Uterus (tissue), 4 donors: Measurements from ENCODE around the gene CCL27. TPM values are rescaled to one million over a fixed set of nuclear protein-coding genes. Genes with fewer than 3 reads are reported as not detected.

Source experiments
- DNase-seq, 2 donors: peaks; one replicate each; pipeline ENCODE4 v3.0.0-alpha.2; 2019 to 2020
- H3K27ac ChIP-seq, 2 donors: fragments of 200-600 bp; sonication (generic); 1 replicate in 1 of 2; 2 replicates in 1 of 2; pipeline ENCODE4 v1.5.1; 2016 to 2018
- H3K27me3 ChIP-seq, 2 donors: fragments of 200-600 bp; sonication (generic); one replicate each; pipeline ENCODE4 v1.5.1; 2018 to 2019; ENCODE audit warnings: control low read depth in 1 of 2
- H3K36me3 ChIP-seq, 2 donors: fragments of 200-600 bp; sonication (generic); one replicate each; pipeline ENCODE4 v1.5.1; 2019; ENCODE audit warnings: control low read depth in 1 of 2
- H3K4me1 ChIP-seq, 2 donors: fragments of 200-600 bp; sonication (generic); one replicate each; pipeline ENCODE4 v1.5.1; 2018 to 2019; ENCODE audit warnings: control low read depth in 1 of 2
- H3K4me3 ChIP-seq, 2 donors: fragments of 200-600 bp; sonication (generic); 1 replicate in 1 of 2; 2 replicates in 1 of 2; pipeline ENCODE4 v1.5.1; 2018 to 2019; ENCODE audit warnings: mild to moderate bottlenecking in 1 of 2
- H3K9me3 ChIP-seq, 2 donors: fragments of 200-600 bp; sonication (generic); one replicate each; pipeline ENCODE4 v1.5.1; 2019; ENCODE audit warnings: control low read depth in 1 of 2
- POLR2A ChIP-seq, 2 donors: fragments of 450-650 bp; IDR thresholded peaks; one replicate each; pipeline ENCODE4 v1.6.1; 2016; ENCODE audit warnings: antibody characterized with exemption in 2 of 2, mild to moderate bottlenecking in 1 of 2, moderate library complexity in 1 of 2
- intact Hi-C: fragments of 100-400 bp; cut with DNase I; formaldehyde crosslinking; loops from one replicate; pipeline ENCODE4 v1.15.1; 2023; ENCODE audit warnings: low total_unique reads
- small RNA-seq: library from RNA; depleted of rRNA; stranded (forward); fragments of <200 nt; gene quantifications from one replicate; pipeline ENCODE3, GENCODE V24; 2016
- total RNA-seq, 4 donors: library from RNA; depleted of rRNA in 3 of 4; stranded (reverse); fragments of >200 nt in 3 of 4; gene quantifications; one replicate each; pipeline versions ENCODE4 v1.1.0 to v1.2.4, GENCODE V29; 2014 to 2023
- TF ChIP-seq, protein P1 (sequence below), 4 experiments: fragments of 200-600 bp in 2 of 4; fragments of 450-650 bp in 2 of 4; sonication (generic) in 2 of 4; IDR thresholded peaks; one replicate each; pipeline ENCODE4 v1.5.1; 2016 to 2019; ENCODE audit warnings: antibody characterized with exemption in 4 of 4, mild to moderate bottlenecking in 2 of 4, moderate library complexity in 1 of 4
- donor health status: DM: yes; HTN: yes; CAD: no.

Gene CCL27
- total RNA-seq, 4 donors from 2014 or later: not detected

DNA sequence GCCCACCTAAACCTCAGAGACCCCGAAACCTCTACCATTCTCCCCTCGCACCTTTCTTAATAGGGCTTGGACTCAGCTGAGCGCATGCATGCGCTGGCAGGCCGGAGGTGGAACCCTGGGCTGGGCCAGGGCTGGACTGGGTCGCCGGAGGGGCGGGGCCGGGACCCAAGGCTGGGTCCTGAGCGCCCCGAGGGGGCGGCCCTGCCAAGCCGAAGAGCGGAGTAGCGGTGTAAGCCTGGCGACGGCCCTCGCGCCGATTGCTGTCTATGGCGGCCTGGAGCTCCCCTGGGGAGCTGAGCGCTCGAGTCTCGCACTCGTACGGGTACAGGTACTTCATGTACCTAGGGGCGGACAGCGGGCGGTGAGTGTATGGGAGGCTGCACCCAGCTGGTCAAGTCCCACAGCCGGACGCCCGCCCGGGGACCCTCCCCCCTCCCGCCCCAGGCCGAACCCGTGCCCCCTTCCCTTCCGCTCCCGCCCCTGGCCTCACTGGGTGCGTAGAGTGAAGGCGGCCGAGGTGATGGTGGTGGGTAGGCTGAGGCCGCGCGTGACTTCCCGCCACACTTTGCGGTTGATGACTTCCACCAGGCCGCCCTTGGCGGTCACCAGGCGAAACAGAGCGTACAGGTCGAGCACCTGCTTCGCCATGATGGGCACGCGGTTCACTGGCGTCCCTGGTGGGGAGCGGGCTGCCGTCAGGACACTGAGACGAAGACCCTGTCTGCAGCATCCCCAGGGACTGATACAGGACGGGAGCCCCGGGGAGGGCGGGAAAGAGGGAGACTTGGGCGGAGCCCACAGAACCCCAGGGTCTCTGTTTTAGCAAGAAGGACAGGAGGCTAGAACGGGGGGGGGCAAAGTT is 38.9 kb downstream of the CCL27 start:
- H3K4me3 ChIP-seq: no peak overlapping the region
- no peak overlapping the region for H3K27ac ChIP-seq
- no peak for DNase-seq
- intact Hi-C loops: no loop called here
- H3K4me1 ChIP-seq: peaks cover 4 to 5% of the 10 kb centered on the region in 2 donors
- peaks cover 46 to 63% of the 10 kb centered on the region in 2 donors for H3K27me3 ChIP-seq
- no peak for TF ChIP-seq POLR2A (IDR thresholded peaks at IDR 0.05)
- TF ChIP-seq, protein P1, sequence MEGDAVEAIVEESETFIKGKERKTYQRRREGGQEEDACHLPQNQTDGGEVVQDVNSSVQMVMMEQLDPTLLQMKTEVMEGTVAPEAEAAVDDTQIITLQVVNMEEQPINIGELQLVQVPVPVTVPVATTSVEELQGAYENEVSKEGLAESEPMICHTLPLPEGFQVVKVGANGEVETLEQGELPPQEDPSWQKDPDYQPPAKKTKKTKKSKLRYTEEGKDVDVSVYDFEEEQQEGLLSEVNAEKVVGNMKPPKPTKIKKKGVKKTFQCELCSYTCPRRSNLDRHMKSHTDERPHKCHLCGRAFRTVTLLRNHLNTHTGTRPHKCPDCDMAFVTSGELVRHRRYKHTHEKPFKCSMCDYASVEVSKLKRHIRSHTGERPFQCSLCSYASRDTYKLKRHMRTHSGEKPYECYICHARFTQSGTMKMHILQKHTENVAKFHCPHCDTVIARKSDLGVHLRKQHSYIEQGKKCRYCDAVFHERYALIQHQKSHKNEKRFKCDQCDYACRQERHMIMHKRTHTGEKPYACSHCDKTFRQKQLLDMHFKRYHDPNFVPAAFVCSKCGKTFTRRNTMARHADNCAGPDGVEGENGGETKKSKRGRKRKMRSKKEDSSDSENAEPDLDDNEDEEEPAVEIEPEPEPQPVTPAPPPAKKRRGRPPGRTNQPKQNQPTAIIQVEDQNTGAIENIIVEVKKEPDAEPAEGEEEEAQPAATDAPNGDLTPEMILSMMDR (IDR thresholded peaks at IDR 0.05): no peak
- H3K36me3 ChIP-seq: no peaks in the 10 kb centered on the region
- no peaks in the 10 kb centered on the region for H3K9me3 ChIP-seq

DNA sequence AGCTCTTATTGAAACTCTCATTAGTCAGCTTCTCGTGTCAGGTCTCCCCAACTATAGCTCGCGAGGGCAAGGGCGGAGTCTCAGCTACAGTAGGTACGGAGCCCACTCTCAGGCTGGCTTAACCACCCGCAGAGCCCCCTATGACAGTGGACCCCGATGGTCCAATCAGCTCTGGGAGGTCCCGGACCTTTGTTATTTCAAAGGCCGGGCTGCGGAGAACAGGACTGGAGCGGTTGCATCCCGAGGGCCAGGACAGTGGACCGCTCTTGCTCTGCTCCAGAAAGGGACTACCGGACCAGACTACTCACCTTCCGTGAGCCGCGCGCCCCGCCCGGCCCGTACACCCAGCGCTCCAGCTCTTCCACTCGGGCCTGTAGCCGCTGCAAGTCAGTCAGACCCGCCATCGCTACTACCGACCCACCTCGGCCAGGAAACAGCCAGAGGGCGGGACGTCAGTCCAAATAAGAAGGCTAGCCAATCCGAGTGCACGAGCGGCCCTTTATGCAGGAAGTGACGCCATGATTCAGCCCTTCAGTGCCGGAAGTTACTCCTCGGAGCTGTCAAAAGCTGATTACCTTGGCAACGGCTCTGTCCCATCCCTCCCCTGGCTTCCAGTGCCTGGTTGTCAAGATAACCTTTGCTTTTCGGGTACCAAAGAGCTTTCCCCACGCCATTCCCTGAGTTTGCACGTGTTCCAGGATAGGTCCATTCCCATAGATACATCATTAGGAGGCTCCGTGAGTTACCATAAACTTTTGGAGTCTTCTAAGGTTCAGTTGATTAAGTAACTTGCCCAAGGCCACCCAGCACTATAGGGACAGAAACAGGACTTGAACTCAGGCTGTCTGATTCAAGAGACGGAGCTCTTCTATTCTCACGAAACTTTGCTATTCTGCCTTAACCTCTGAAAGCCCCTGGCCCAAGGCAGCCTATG is 42.1 kb downstream of the CCL27 start, which contains the start of gene DCTN3:
DCTN3 (minus strand) TSS at position 435 of the 934 bp plus-strand sequence; CDS start at position 404, 31 bp downstream.
- intact Hi-C loops: no loop called here
- peak; percentile 90 to 96 for DNase-seq
- Histone ChIP-seq H3K27ac (peak within 1 kb of the TSS; percentile 44 to 54), H3K4me1 (peaks cover 4% of the 10 kb centered on the region in 2 donors), H3K4me3 (peak within 1 kb of the TSS; percentile 73 to 94), H3K36me3 (no peaks in the 10 kb centered on the region), H3K27me3 (peaks cover 22 to 32% of the 10 kb centered on the region in 2 donors), H3K9me3 (no peaks in the 10 kb centered on the region)
- TF ChIP-seq, protein P1 (IDR thresholded peaks at IDR 0.05): peak in 1 of 4 experiments; percentile 17
- TF ChIP-seq POLR2A (IDR thresholded peaks at IDR 0.05): peak in 1 of 2 donors; percentile 35

DNA sequence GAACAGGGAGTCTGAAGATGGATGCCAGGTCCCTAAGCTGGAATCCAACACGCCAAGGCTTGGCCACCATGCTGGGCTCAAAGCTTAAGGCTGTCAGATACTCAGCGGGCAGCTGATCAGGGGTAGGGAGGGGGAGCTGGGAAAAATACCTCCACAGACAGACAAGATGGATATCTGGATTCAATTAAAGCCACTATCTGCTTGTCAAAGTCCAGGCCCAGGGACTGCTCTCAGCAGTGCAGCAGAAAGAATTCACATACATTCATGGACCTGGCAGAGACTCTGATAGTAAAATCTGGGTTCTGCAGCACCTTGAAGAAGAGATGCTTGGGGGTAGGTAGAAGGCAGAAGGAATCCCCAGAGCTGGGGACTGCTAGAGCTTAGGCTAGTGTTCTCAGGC is 47.3 kb downstream of the CCL27 start:
- Histone ChIP-seq H3K36me3 (no peaks in the 10 kb centered on the region), H3K4me3 (no peak overlapping the region), H3K27me3 (no peaks in the 10 kb centered on the region), H3K27ac (no peak overlapping the region), H3K4me1 (peaks cover 0 to 4% of the 10 kb centered on the region in 2 donors), H3K9me3 (no peaks in the 10 kb centered on the region)
- no peak for DNase-seq
- intact Hi-C loops: no loop called here
- TF ChIP-seq, protein P1 (IDR thresholded peaks at IDR 0.05): no peak
- TF ChIP-seq POLR2A (IDR thresholded peaks at IDR 0.05): no peak

DNA sequence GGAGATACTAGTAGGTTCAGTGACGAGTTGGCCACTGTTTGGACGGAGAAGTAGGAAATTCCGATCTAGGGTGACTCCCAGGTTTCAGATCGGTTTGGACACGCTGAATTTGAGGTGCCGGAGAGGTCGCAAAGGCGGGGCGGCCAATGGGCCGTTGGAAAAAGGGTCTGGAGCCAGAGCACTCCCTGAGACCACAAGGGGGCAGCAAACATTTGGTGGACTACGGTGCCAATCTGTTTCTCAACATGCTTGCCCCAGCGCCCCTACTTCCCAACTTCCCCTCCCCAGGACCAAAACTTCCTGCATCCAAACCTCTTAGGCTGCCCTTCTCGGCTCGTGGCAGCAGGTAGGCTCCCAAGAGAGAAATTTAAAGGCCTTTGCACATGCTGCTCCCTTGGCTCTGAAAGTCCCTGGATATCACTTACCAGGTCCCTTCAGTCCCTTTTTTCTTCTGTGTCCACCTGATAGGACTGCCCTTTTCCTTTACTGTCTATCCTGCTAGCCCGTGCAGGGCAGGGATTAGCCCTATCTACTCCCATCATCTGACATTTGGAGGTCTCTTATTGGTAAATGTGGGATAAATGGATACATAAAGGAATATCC is 49.6 kb downstream of the CCL27 start:
- Histone ChIP-seq H3K36me3 (no peaks in the 10 kb centered on the region), H3K27ac (peak overlapping the region; percentile 85 to 93), H3K4me1 (no peaks in the 10 kb centered on the region), H3K4me3 (peak overlapping the region; percentile 63 to 72), H3K27me3 (no peaks in the 10 kb centered on the region), H3K9me3 (no peaks in the 10 kb centered on the region)
- TF ChIP-seq POLR2A (IDR thresholded peaks at IDR 0.05): no peak
- TF ChIP-seq, protein P1 (IDR thresholded peaks at IDR 0.05): peak; percentile 74 to 86 (median 78)
- intact Hi-C loops: no loop called here
- DNase-seq: peak; percentile 79 to 83

Small RNAs within 50 kb of the gene (small RNA-seq; reads per million reads assigned to genes)
- gene CCL27: not detected

Other genes starting within 250 kb of the CCL27 start
- 10 to 100 TPM in 2 of 4 donors, 1 to 10 TPM in 2; 2.3 to 33.0 (median 14.9) TPM for gene FAM219A, start 204.1 kb downstream of the CCL27 start, total RNA-seq
- gene DNAI1, start 203.9 kb downstream of the CCL27 start, total RNA-seq: 1 to 10 TPM in 1 of 4 donors, under 1 TPM in 1, not detected in 2; 0.95 to 3.8 TPM
- gene ENHO, start 139.7 kb downstream of the CCL27 start, total RNA-seq: 1 to 10 TPM in 1 of 4 donors, not detected in 3; 2.2 TPM
- gene CNTFR, start 72.9 kb downstream of the CCL27 start, total RNA-seq: 10 to 100 TPM in 1 of 4 donors, 1 to 10 TPM in 1, under 1 TPM in 1, not detected in 1; 0.59 to 14.7 (median 6.6) TPM
- 10 to 100 TPM; 18.1 to 39.1 (median 26.9) TPM for gene RPP25L, start 50.6 kb downstream of the CCL27 start, total RNA-seq
- gene DCTN3, start 42.2 kb downstream of the CCL27 start, total RNA-seq: 10 to 100 TPM; 27.7 to 98.0 (median 58.6) TPM
- gene ARID3C, start 33.6 kb downstream of the CCL27 start, total RNA-seq: under 1 TPM in 2 of 4 donors, not detected in 2; 0.35 to 0.82 TPM
- gene SIGMAR1, start 24.9 kb downstream of the CCL27 start, total RNA-seq: 10 to 100 TPM; 34.1 to 55.2 (median 51.3) TPM
- gene GALT, start 16.0 kb downstream of the CCL27 start, total RNA-seq: 10 to 100 TPM in 3 of 4 donors, 1 to 10 TPM in 1; 4.4 to 82.9 (median 50.7) TPM
- 100 to 1,000 TPM in 1 of 4 donors, 10 to 100 TPM in 2, 1 to 10 TPM in 1; 3.2 to 153 (median 49.9) TPM for gene IL11RA, start 10.5 kb downstream of the CCL27 start, total RNA-seq
- 1 to 10 TPM in 1 of 4 donors, under 1 TPM in 1, not detected in 2; 0.55 to 1.3 TPM for gene CCL19, start 28.6 kb upstream of the CCL27 start, total RNA-seq
- gene CCL21, start 47.5 kb upstream of the CCL27 start, total RNA-seq: 100 to 1,000 TPM in 2 of 4 donors, 10 to 100 TPM in 1, 1 to 10 TPM in 1; 7.6 to 248 (median 87.1) TPM